GM19438 (cell line): ENCODE results near the gene NOL4L.
A peak's percentile ranks its signal among the peaks of the same experiment; 100 is the strongest.

ENCODE experiments used
- ATAC-seq: cut with Tn5 transposase; IDR thresholded peaks from one replicate; pipeline ENCODE4 v1.9.1; 2021; ENCODE audit warnings: low read depth; ENCODE audit not compliant: unreplicated experiment

NOL4L gene

GRCh38 chr20:32585011-32585585 is at the start of gene NOL4L:
NOL4L (minus strand) TSS chr20:32585333; CDS start chr20:32584890, 443 bp downstream.
- ATAC-seq, result no peak

GRCh38 chr20:32634041-32634805 is 49.1 kb upstream of the NOL4L start:
- ATAC-seq, result no peak

- ATAC-seq, result no peak
Measured at GRCh38 chr20:32632461-32633354, 47.6 kb upstream of the NOL4L start.

- ATAC-seq, result no peak
Measured at GRCh38 chr20:32631933-32632460, 46.9 kb upstream of the NOL4L start.

- ATAC-seq, result no peak
Measured at GRCh38 chr20:32629813-32630212, 44.7 kb upstream of the NOL4L start.

- ATAC-seq, result no peak
Measured at GRCh38 chr20:32628960-32629530, 43.9 kb upstream of the NOL4L start.

- peak; percentile 27 for ATAC-seq
Measured at GRCh38 chr20:32626859-32627636, 41.9 kb upstream of the NOL4L start.

- no peak for ATAC-seq
Measured at GRCh38 chr20:32626407-32626806, 41.3 kb upstream of the NOL4L start.

GRCh38 chr20:32625996-32626395 is 40.9 kb upstream of the NOL4L start:
- no peak for ATAC-seq

GRCh38 chr20:32624687-32625345 is 39.7 kb upstream of the NOL4L start:
- ATAC-seq, result no peak

- no peak for ATAC-seq
Measured at GRCh38 chr20:32623667-32624157, 38.6 kb upstream of the NOL4L start.

- ATAC-seq, result no peak
Measured at GRCh38 chr20:32622585-32623468, 37.7 kb upstream of the NOL4L start.

GRCh38 chr20:32621891-32622584 is 36.9 kb upstream of the NOL4L start:
- no peak for ATAC-seq

GRCh38 chr20:32621071-32621890 is 36.1 kb upstream of the NOL4L start:
- ATAC-seq, result no peak

GRCh38 chr20:32619586-32619985 is 34.5 kb upstream of the NOL4L start:
- no peak for ATAC-seq

- no peak for ATAC-seq
Measured at GRCh38 chr20:32614772-32615171, 29.6 kb upstream of the NOL4L start.

GRCh38 chr20:32614303-32614702 is 29.2 kb upstream of the NOL4L start:
- ATAC-seq, result no peak
